GM03348 (cell line): ENCODE data around the gene TSPAN14.
"Not testable (repeated sequence)": the region's sequence is repeated elsewhere in the genome, so short reads cannot be mapped to it uniquely, and the experiment has no call there.

Source experiments
- DNase-seq: peaks from one replicate; pipeline ENCODE4 v3.0.0; 2012; ENCODE audit warnings: low spot score

Gene TSPAN14

DNA sequence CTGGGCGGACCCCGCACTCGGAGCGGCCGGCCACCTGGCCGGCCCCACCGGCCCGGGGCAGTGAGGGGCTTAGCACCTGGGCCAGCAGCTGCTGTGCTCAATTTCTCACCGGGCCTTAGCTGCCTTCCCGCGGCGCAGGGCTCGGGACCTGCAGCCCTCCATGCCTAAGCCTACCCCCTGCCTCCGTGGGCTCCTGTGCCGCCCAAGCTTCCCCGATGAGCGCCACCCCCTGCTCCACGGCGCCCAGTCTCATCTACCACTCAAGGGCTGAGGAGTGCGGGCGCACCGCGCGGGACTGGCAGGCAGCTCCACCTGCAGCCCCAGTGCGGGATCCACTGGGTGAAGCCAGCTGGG is 89.2 kb downstream of the TSPAN14 start:
- not testable (repeated sequence) for DNase-seq

DNA sequence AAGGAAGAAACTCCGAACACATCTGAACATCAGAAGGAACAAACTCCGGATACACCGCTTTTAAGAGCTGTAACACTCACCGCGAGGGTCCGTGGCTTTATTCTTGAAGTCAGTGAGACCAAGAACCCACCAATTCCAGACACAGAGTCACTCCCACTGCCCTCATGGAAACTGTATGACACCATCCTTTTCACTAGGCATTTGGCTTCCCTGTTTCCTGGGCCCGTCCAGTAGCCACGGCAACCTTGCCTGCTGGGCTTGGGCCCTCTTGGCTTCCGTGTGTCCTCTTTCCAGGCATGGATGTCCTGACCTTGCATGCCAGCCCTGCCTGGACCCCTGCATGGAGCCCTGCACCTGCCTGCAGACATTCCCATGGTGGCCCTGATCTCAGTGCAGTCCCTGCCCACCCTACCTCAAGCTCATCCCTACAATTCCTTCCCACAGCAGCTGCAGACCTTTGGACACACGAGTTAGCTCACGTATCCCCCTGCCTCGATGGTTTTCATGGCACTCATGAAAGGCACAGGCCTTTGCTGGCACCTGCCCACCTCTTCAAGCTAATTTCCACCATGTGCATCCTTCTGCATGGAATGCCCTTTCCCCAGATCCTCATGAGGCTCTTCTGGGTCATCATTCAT is 90.3 kb downstream of the TSPAN14 start:
- DNase-seq = no peak

DNA sequence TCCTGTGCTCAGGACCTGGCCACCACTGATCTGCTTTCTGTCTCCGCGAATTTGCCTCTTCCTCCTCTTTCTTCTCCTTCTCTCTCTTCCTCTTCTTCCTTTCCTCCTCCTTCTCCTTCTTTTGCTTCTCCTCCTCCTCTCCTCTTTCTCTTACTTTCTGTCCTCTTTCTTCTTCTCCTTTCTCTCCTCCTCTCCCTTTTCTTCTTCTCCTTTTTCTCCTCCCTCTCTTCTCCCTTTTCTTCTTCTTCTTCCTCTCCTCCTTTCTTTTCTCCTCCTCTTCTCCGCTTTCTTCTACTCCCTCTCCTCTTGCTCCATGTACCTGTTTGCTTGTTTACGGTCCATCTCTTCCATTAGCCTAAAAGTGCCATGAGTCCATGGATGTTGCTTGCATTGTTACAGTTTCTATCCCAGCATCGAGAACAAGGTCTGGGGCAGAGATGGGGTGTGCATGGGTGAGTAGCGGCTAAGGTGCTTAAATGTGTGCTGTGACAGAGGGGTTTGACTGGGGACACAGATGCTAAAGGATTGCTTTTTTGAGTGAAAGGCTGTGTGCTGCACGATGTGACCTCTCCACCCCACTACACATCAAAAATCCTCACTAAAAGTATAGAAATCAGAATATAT is 91.3 kb downstream of the TSPAN14 start:
- no peak for DNase-seq

DNA sequence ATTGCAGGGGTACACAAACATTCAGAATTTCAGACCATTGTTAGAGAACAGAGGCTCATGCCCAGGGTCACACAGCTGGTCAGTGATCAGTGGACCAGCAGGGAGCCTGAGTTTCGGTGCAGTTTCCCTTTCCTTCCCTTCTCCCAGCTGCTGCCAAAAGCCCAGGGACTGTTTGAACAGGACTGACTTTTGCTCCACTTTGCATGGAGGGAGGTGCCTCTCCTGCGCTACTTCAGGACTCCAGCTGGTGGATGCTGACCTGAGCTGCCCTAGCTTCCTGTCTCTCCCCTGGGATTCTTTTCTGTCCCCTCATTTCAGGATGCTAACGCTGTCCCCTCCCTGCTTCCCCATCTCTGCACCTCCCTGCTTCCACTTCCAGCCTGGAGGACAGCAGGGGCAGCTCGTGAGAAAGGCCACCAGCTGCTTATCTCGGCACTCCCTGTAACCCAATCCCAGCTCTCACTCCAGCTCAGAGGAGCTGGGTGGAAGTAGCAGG is 98.1 kb downstream of the TSPAN14 start:
- no peak for DNase-seq

DNA sequence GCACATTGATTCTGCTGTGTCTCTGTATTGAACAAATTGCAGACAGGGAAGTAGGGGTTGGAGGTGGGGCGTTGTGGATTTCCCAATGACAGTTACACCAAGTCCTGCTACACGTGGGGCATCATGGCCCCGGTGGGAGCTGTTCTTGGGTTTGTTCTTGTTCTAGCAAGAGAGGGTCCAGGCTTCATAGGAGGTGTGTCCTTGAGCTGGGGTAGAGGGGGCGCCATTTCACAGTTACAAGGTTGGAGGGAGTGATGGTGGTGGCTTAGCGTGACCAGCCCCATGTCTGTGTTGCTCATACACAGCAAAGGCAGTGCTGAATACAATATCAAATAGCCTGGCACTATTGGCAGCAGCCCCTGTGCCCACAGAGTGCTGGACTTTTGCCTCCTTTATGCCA is 99.3 kb downstream of the TSPAN14 start:
- no peak for DNase-seq

DNA sequence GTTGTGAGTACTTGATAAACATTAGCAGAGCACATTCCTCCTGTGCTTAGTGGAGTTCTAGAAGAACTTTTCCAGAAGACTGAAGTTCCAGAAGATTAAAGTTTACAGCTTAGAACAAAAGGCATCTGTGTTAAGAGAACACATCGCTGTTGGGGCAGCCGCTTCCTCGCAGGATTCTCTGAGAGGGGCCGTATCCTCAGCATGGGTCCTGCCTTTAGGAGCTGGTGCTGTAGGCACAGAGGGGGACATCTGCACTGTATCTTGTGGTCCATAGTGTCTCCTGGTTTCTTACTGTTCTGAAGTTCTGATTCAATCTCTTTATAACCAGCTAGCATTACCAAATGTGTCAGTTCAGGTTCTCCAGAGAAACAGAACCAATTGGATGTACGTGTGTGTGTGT is 99.9 kb downstream of the TSPAN14 start:
- DNase-seq = no peak

DNA sequence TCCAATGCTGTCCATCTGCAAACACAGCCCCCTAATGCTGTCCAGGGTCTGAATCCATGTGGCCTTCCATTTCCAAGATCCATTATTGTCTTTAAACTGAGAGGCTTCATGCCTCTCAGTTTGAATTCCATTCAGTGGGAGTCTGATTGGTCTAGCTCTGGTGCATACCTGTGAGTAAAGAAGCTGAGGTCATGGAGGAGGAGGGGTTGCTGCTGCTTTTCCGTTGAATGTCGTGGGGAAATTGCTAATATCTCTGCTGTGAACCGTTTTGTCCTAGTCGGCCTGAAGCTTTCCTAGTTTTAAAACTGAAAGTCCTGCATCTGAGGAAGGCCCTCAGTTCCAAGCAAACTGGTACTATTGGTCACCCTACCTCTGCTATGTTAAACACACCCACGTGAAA is 101.3 kb downstream of the TSPAN14 start:
- DNase-seq = no peak

DNA sequence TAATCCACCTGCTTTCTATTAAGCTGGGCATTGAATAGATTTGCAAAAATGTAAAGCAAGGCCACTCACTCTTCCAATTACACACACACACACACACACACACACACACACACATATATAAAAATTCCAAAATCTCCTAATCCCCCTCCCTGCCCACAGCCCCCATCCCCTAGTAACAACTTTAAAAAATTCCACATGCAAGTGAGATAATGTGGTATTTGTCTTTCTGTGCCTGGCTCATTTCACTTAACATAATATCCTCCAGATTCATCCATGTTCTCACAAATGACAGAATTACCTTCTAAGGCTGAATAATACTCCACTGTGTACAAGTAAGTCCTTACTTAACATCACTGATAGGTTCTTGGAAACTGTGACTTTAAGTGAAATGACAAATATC is 107.8 kb downstream of the TSPAN14 start:
- no peak for DNase-seq

DNA sequence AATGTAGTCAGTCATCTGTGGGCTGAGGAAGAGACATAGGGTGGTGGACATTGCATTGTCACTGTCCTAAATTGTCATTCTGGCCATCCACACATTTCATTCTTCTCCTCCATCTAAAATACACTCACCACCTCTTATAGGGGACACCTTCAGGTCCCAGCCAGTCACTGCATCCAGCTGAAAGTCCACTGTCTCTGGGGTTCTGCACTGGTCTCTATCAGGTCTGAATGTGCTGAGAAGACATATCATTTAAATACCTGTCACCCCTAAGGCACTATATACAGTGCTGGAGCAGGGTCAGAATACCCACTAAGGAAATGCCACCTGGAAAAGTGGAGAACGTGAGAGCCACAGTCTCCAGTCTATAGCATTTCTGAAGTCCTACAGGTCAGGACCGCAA is 113.2 kb downstream of the TSPAN14 start:
- no peak for DNase-seq

DNA sequence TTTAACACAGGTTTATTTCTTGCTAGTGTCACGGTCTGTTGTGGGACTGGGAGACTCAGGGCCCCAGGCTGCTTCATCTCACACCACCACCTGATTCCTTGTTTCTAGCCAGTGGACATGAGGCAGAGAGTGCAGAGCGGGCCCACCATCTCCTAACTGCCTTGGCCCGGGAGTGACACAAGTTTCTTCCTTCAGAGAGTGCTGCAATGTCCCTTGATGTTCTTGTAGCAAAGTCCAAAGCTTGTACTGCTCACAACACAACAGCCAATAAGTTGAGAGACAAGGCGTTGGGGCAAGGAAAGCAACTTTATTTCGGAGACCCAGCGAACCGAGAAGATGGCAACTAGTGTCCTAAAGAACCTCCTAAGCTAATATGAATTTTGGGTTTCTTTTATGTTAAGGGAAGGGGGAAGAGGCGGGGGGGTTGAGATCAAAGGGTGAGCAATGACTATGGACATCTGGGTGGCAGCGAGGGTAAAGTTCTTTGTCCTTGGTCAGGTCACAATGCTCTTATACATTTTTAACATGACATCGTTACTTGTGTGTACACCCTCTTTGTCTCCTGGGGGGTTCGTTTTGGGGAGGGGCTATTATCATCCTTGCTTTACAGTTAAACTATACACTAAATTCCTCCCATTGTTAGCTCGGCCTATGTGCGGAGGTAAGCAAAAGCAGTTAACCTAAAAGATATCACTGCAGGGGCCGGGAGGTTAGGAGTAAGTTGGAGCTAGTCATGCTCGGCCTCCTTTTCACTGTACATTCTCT is 115.2 kb downstream of the TSPAN14 start:
- no peak for DNase-seq

DNA sequence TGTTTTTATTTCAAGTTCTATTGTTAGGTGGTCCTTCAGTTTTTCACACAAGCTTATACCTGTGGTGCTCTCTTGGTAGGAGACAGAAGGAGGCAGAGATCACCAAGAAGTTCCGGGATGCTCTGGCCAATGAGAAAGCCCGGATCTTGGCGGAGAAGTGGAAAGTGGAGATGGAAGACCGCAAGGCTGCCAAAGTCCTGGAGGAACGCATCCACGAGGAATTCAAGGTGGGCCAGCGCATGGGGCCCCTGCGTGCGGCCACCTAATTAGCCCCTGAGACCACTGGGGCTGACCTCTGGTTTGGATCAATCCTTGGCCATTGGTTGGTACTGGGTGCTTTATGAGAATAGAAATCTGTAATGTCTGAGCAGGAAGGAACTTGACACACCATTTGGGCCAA is 117.2 kb downstream of the TSPAN14 start:
- DNase-seq = no peak

DNA sequence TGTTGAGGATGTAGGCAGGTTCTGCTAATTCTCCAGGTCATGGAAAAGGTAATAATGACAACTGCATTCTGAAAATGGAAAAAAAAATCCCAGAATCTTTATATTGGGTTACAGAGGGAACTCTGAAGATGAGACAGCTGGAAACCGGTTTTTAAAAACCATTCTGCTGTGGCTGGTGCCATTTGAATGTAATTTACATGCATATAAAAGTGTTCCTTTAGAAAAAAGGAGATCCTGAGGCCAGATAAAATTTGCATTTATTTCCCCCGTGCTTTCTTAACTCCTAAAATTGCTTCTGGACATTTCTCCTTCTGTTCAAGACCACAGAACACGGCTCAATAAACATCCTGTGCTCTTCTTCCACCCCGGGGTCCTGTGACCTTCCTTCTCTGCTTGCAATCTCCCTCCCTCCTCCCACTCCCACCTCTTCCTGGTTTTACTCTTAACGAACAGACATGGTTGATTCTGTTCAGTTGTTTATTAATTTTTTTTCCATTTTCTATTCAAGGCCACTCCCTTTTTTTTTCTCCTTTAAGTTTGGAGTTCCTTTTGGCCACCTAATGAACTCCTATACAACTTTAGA is 125.2 kb downstream of the TSPAN14 start:
- DNase-seq = no peak

DNA sequence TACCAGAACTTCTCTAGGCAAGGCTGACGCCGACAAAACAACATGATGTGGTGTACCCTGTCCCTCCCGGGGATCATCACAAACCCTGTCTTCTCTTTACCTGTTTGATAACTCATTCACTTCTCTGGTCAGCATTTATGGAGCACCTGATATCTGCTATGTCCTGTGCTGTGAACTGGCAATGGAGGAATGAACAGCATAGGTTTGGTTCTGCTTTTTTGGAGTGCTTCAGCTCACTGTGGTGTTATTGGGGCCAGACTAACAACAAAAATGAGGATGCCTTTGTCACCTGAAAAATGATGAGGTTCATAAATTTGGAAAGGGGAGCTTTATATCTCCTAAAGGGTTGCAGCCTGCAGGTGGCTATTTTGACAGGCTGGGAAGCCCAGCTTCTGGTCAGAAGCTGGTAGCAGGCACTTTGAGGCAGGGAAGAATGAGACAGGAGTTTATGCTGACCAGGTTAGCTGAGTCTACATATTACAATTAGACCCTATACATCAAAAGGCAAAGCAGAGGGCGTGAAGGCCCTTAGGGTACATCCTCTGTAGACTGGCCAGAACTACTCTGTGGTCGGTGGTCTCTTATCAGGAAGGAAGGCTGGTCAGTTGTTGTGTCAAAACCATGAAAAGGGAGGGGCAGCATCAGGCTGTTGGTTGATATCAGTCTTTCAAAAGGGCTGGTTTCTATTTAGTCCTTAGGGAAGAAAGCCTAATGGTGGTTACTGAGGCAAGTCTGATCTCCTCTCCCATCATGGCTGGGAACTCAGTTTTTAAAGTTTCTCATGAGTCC is 125.9 kb downstream of the TSPAN14 start:
- no peak for DNase-seq

DNA sequence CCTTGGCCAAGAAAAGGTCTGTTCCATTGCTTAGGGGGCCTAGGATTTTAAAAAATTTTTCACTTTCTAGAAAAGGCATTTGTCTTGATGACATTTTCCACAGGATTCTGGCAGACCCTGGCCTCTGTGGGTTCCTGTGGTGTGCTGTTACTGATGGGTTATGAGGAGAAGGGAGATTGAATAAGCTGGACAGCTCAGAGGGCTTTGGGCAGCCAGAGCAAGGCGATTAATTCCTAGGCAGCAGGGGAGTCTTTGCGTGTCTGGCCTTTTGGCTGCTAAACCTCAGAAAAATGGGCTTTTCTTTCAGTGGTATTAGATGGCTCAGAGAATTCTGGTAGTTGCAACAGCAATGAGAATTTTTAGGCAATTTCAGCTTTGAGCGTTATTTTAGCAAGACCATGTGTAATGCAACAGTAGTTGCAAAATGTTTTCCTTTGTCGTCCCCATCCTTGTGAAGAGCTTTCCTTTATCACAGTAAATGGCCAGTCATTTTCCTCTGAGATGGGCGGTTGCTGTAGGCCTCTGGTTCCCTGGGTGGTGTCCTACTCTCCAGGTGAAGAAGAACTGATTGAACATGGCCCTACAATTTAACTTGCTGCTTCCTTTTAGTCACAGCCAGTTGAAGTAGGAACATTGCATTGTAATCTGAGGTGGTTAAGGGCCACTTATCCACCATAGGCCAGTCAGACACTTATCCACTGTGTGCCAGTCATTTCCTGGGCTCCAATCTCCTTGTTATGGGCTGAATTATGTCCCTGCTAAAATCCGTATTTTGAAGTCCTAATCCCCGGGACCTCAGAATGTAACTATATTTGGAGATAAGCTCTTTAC is 126.7 kb downstream of the TSPAN14 start:
- DNase-seq = no peak

DNA sequence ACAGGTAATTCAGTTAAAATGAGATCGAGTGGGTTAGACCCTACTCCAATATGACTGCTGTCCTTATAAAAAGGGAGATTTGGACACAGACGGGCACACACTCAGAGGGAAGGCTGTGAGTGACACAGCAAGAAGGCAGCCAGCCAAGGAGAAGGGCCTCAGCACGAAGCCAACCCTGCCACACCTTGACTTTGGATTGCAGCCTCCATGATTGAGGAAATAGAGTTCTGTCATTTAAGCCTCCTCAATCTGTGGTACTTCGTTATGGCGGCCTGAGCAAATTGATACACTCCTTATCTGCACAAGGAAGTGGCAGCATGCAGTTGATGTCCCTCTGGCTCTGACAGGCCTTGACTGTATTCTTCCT is 127.3 kb downstream of the TSPAN14 start:
- no peak for DNase-seq

DNA sequence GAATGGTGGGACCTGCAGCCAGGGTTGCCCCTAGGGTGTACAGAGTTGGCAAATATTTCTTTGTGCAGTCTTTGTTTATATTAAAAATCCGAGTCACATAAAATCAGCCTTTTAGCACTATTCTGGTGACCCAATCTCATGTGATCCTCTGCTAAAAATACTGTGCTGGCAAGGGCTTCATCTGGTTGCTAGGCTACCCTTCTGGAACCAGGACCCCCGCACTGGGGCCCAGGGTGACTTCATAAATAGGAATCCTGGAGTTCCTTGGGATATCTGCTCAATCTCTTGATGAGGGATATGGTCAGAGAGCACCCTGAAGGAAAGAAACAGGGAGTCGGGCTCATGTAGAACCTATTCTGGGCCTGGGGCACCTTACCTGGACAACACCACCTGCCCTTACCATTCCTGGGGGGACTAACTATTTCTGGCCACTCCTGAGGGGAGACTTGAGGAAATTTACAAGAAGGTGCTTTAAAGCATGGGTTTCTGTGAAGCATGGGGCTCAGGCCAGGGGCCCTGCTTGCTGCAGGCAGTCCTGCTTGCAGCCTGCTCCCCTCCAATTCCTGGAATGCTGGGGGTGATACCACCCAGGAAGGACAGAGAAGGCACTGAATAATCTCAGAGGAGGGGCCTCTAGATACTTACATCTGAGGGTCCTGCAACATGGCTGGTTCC is 128.3 kb downstream of the TSPAN14 start:
- no peak for DNase-seq
